ENCODE data around the gene RAI2.

Gene RAI2

DNA sequence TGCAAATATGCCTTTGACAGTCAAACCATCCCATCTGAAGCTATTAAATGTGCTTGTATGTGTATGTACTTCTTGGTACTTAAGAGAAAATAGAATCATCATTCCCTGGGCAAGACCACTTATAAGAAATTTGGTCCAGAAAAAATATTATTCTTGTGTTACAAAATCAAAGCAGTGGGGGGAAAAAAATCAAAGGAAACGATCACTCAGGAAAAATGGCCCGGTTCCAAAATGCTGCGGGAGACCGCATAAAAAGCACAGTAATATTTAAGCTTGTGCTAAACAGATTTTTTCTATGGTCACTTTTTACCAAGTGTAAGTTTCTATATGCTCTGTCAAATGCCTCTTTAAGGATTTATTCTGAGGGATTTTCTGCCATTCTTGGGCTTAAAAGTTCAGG, 36.1 kb downstream of the RAI2 start:
- DNase-seq (ENCODE audit: low spot score), result no peak
- Histone ChIP-seq H3K9ac (ENCODE audit: low read depth, low read length, poor library complexity) (no peak overlapping the region), H2BK5ac (ENCODE audit: low read length) (no peak overlapping the region), H3K14ac (ENCODE audit: low read length) (no peak overlapping the region), H3K27ac (replicated peaks; ENCODE audit: low read length) (no peak overlapping the region), H3K4me2 (ENCODE audit: insufficient read depth, low read length, poor library complexity, severe bottlenecking) (no peak overlapping the region), H2BK120ac (ENCODE audit: low read depth, low read length) (no peak overlapping the region), H3K36me3 (replicated peaks in 1 of 2; ENCODE audit: control insufficient read depth in 2 of 2, insufficient read depth in 2 of 2, low read length in 2 of 2) (no peaks in the 10 kb centered on the region), H3K9me3 (replicated peaks in 1 of 2; ENCODE audit: control insufficient read depth in 2 of 2, insufficient read depth in 1 of 2, low read depth in 1 of 2, low read length in 2 of 2) (no peaks in the 10 kb centered on the region), H2BK15ac (ENCODE audit: low read length) (no peak overlapping the region), H3K18ac (ENCODE audit: low read length) (no peak overlapping the region), H2AK5ac (ENCODE audit: low read depth, low read length) (no peak overlapping the region), H2AFZ (ENCODE audit: low read length) (no peak overlapping the region), H3K4me3 (ENCODE audit: low read length in 2 of 2) (no peak overlapping the region), H3K23ac (ENCODE audit: low read depth, low read length, poor library complexity) (no peak overlapping the region), H3K4me1 (ENCODE audit: control insufficient read depth in 2 of 2, insufficient read depth in 1 of 2, low read depth in 1 of 2, low read length in 2 of 2) (no peaks in the 10 kb centered on the region), H3K4ac (ENCODE audit: low read length) (no peak overlapping the region), H3K79me1 (ENCODE audit: low read depth, low read length) (no peaks in the 10 kb centered on the region), H3K27me3 (ENCODE audit: control insufficient read depth in 3 of 3, insufficient read depth in 3 of 3, low read depth in 1 of 3, low read length in 3 of 3) (peaks cover 0 to 4% (median 0%) of the 10 kb centered on the region in 3 experiments), H4K91ac (ENCODE audit: low read depth, low read length, poor library complexity) (no peak overlapping the region), H2BK12ac (ENCODE audit: low read length) (no peak overlapping the region), H4K8ac (ENCODE audit: low read depth, low read length) (no peak overlapping the region)
- no CpG with 5 or more reads among the region's 4 CpGs for WGBS, 2 donors (ENCODE audit: extremely low coverage in 2 of 2, insufficient read length in 2 of 2, insufficient replicate concordance in 1 of 2)

DNA sequence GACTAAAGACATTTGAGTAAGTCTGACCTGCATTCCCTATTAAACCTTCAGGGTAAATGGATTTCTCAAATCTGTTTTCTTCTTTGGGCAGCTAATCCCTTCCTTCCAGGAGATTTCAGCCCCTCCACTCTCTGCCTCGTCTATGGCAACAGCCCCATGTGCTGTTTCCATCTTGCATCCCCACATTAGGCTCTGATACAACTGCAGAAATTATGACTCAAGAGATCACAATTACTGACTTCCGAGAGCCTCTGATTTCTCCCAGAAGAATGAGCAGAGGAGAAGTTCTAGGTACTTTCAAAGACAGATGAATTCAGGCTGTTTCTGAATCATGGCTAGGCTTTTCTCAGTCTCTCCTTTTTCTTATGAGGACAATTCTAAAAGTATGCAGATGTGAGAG, 38.7 kb downstream of the RAI2 start:
- Histone ChIP-seq H3K9ac (ENCODE audit: low read depth, low read length, poor library complexity) (no peak overlapping the region), H3K4me1 (ENCODE audit: control insufficient read depth in 2 of 2, insufficient read depth in 1 of 2, low read depth in 1 of 2, low read length in 2 of 2) (no peaks in the 10 kb centered on the region), H3K79me1 (ENCODE audit: low read depth, low read length) (no peaks in the 10 kb centered on the region), H3K36me3 (replicated peaks in 1 of 2; ENCODE audit: control insufficient read depth in 2 of 2, insufficient read depth in 2 of 2, low read length in 2 of 2) (no peaks in the 10 kb centered on the region), H3K4me3 (ENCODE audit: low read length in 2 of 2) (no peak overlapping the region), H3K27me3 (ENCODE audit: control insufficient read depth in 3 of 3, insufficient read depth in 3 of 3, low read depth in 1 of 3, low read length in 3 of 3) (peaks cover 0 to 9% (median 0%) of the 10 kb centered on the region in 3 experiments), H2BK120ac (ENCODE audit: low read depth, low read length) (no peak overlapping the region), H2BK15ac (ENCODE audit: low read length) (no peak overlapping the region), H3K23ac (ENCODE audit: low read depth, low read length, poor library complexity) (no peak overlapping the region), H3K4me2 (ENCODE audit: insufficient read depth, low read length, poor library complexity, severe bottlenecking) (no peak overlapping the region), H3K18ac (ENCODE audit: low read length) (no peak overlapping the region), H2AK5ac (ENCODE audit: low read depth, low read length) (no peak overlapping the region), H2BK5ac (ENCODE audit: low read length) (no peak overlapping the region), H4K91ac (ENCODE audit: low read depth, low read length, poor library complexity) (no peak overlapping the region), H2BK12ac (ENCODE audit: low read length) (no peak overlapping the region), H3K27ac (replicated peaks; ENCODE audit: low read length) (no peak overlapping the region), H4K8ac (ENCODE audit: low read depth, low read length) (no peak overlapping the region), H3K9me3 (replicated peaks in 1 of 2; ENCODE audit: control insufficient read depth in 2 of 2, insufficient read depth in 1 of 2, low read depth in 1 of 2, low read length in 2 of 2) (no peaks in the 10 kb centered on the region), H3K14ac (ENCODE audit: low read length) (no peak overlapping the region), H3K4ac (ENCODE audit: low read length) (no peak overlapping the region), H2AFZ (ENCODE audit: low read length) (no peak overlapping the region)
- DNase-seq (ENCODE audit: low spot score), result no peak
- WGBS, 2 donors (ENCODE audit: extremely low coverage in 2 of 2, insufficient read length in 2 of 2, insufficient replicate concordance in 1 of 2), result no CpG with 5 or more reads among the region's 2 CpGs

DNA sequence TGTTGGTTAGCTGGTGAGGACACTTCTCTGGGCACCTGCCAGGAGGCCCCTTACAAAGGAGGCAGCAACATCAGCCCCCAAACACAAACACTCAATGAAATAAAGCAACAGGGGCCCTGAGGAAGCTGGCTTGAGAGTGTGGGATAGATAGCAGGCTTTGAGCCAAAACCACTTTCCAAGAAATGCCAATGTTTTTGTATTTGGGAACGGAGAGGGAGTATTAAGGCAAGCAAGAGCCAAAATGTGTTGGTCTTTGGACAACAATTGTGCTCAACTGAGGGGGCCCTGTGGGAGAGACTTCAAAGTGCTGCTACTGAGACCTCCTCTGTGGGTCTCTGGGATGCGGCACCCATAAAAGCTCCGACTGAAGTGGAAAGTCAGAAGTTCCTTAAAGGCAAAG, 41.0 kb downstream of the RAI2 start:
- Histone ChIP-seq H2BK12ac (ENCODE audit: low read length) (no peak overlapping the region), H4K91ac (ENCODE audit: low read depth, low read length, poor library complexity) (no peak overlapping the region), H3K14ac (ENCODE audit: low read length) (no peak overlapping the region), H4K8ac (ENCODE audit: low read depth, low read length) (no peak overlapping the region), H2BK5ac (ENCODE audit: low read length) (no peak overlapping the region), H2BK15ac (ENCODE audit: low read length) (no peak overlapping the region), H3K4me1 (ENCODE audit: control insufficient read depth in 2 of 2, insufficient read depth in 1 of 2, low read depth in 1 of 2, low read length in 2 of 2) (no peaks in the 10 kb centered on the region), H3K27ac (replicated peaks; ENCODE audit: low read length) (no peak overlapping the region), H3K23ac (ENCODE audit: low read depth, low read length, poor library complexity) (no peak overlapping the region), H3K79me1 (ENCODE audit: low read depth, low read length) (peaks cover 2% of the 10 kb centered on the region), H2AK5ac (ENCODE audit: low read depth, low read length) (no peak overlapping the region), H3K9me3 (replicated peaks in 1 of 2; ENCODE audit: control insufficient read depth in 2 of 2, insufficient read depth in 1 of 2, low read depth in 1 of 2, low read length in 2 of 2) (no peaks in the 10 kb centered on the region), H3K27me3 (ENCODE audit: control insufficient read depth in 3 of 3, insufficient read depth in 3 of 3, low read depth in 1 of 3, low read length in 3 of 3) (peaks cover 0 to 17% (median 0%) of the 10 kb centered on the region in 3 experiments), H2AFZ (ENCODE audit: low read length) (no peak overlapping the region), H2BK120ac (ENCODE audit: low read depth, low read length) (no peak overlapping the region), H3K4me2 (ENCODE audit: insufficient read depth, low read length, poor library complexity, severe bottlenecking) (no peak overlapping the region), H3K9ac (ENCODE audit: low read depth, low read length, poor library complexity) (no peak overlapping the region), H3K4ac (ENCODE audit: low read length) (no peak overlapping the region), H3K36me3 (replicated peaks in 1 of 2; ENCODE audit: control insufficient read depth in 2 of 2, insufficient read depth in 2 of 2, low read length in 2 of 2) (no peaks in the 10 kb centered on the region), H3K4me3 (ENCODE audit: low read length in 2 of 2) (no peak overlapping the region), H3K18ac (ENCODE audit: low read length) (no peak overlapping the region)
- DNase-seq (ENCODE audit: low spot score), result no peak
- no CpG with 5 or more reads among the region's 3 CpGs for whole genome bisulfite sequencing, 2 donors (ENCODE audit: extremely low coverage in 2 of 2, insufficient read length in 2 of 2, insufficient replicate concordance in 1 of 2)

DNA sequence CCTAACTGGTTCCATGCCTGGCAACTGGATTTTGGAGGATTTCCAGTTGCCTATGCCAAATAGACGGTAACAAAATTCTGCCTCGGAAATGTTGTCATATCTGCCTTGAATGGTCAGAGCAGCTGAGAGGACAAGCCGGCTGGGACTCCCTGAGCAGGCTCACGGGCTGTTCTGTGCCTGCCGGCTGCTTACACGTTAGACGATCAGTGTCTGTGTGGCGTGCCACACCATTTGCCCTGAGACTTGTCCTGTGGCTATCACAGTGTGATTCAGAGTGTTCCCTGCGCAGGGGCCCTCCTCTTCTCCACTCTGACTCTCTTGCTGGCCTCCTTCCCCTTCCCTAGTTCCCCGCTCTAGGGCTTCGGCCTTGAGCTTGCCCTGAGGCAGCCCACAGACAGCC, 42.4 kb downstream of the RAI2 start:
- H3K18ac ChIP-seq (ENCODE audit: low read length), result no peak overlapping the region
- peaks cover 2% of the 10 kb centered on the region for H3K79me1 ChIP-seq (ENCODE audit: low read depth, low read length)
- no peak overlapping the region for H3K9ac ChIP-seq (ENCODE audit: low read depth, low read length, poor library complexity)
- H3K27ac ChIP-seq (replicated peaks; ENCODE audit: low read length), result no peak overlapping the region
- no peak overlapping the region for H4K8ac ChIP-seq (ENCODE audit: low read depth, low read length)
- no peak overlapping the region for H2BK12ac ChIP-seq (ENCODE audit: low read length)
- H2BK15ac ChIP-seq (ENCODE audit: low read length), result no peak overlapping the region
- WGBS, 2 donors (ENCODE audit: extremely low coverage in 2 of 2, insufficient read length in 2 of 2, insufficient replicate concordance in 1 of 2), result no CpG with 5 or more reads among the region's 11 CpGs
- no peaks in the 10 kb centered on the region for H3K4me1 ChIP-seq (ENCODE audit: control insufficient read depth in 2 of 2, insufficient read depth in 1 of 2, low read depth in 1 of 2, low read length in 2 of 2)
- H3K4me2 ChIP-seq (ENCODE audit: insufficient read depth, low read length, poor library complexity, severe bottlenecking), result no peak overlapping the region
- no peak overlapping the region for H3K4ac ChIP-seq (ENCODE audit: low read length)
- no peaks in the 10 kb centered on the region for H3K36me3 ChIP-seq (replicated peaks in 1 of 2; ENCODE audit: control insufficient read depth in 2 of 2, insufficient read depth in 2 of 2, low read length in 2 of 2)
- H2AK5ac ChIP-seq (ENCODE audit: low read depth, low read length), result no peak overlapping the region
- H3K4me3 ChIP-seq (ENCODE audit: low read length in 2 of 2), result no peak overlapping the region
- H3K27me3 ChIP-seq (ENCODE audit: control insufficient read depth in 3 of 3, insufficient read depth in 3 of 3, low read depth in 1 of 3, low read length in 3 of 3), result peaks cover 0 to 17% (median 0%) of the 10 kb centered on the region in 3 experiments
- no peaks in the 10 kb centered on the region for H3K9me3 ChIP-seq (replicated peaks in 1 of 2; ENCODE audit: control insufficient read depth in 2 of 2, insufficient read depth in 1 of 2, low read depth in 1 of 2, low read length in 2 of 2)
- no peak overlapping the region for H3K14ac ChIP-seq (ENCODE audit: low read length)
- H2BK120ac ChIP-seq (ENCODE audit: low read depth, low read length), result no peak overlapping the region
- H3K23ac ChIP-seq (ENCODE audit: low read depth, low read length, poor library complexity), result no peak overlapping the region
- no peak for DNase-seq (ENCODE audit: low spot score)
- H2BK5ac ChIP-seq (ENCODE audit: low read length), result no peak overlapping the region
- H2AFZ ChIP-seq (ENCODE audit: low read length), result no peak overlapping the region
- H4K91ac ChIP-seq (ENCODE audit: low read depth, low read length, poor library complexity), result no peak overlapping the region

All from neuronal stem cell (in vitro differentiated cells).